ENCODE measurements around the gene CERCAM.

- TF ChIP-seq POLR2A (IDR thresholded peaks at IDR 0.05) (no peak), EP300 (IDR thresholded peaks at IDR 0.05) (no peak), CTCF (IDR thresholded peaks at IDR 0.05) (no peak), POLR2AphosphoS5 (IDR thresholded peaks at IDR 0.05) (no peak)
These were observed 1.4 kb upstream of the CERCAM start for GRCh38 chr9:128419061-128419925.

All from sigmoid colon (tissue), 4 donors.